ENCODE data around the gene ZNF506.
"Not testable (repeated sequence)": the region's sequence is repeated elsewhere in the genome, so short reads cannot be mapped to it uniquely, and the experiment has no call there.

ZNF506 gene

DNA sequence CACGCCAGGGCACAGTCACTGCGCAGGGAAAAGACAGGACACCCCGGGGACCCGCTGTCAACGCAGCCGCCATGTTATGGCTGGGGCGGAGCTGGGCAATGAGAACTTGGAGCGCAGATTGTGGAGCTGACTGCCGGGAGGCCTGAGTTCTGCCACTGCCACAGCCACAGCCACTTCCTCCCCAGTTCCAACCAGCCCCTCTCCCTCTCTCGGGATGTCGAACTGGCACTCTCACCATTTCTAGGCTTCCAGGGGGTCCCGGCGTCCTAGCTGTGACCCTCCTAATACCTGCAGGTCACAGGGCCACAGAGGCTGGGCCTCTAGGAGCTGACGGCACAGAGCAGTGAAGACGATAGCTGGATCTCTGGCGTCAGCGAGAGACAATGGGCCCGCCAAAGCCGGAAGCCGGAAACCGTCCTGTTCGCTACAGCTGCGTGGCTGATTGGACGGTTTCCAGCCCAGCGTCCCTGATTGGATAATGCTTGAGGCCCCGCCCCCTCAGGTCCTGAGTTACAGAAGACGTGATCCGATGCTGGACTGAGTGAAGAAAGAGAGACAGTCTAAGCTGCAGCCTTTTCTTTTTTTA, at the start of gene ZNF506:
TSS of gene ZNF506 (minus strand) at position 385 of the 586 bp plus-strand sequence. CDS start at position 238, 147 bp downstream.
- peak; percentile 89 for DNase-seq

DNA sequence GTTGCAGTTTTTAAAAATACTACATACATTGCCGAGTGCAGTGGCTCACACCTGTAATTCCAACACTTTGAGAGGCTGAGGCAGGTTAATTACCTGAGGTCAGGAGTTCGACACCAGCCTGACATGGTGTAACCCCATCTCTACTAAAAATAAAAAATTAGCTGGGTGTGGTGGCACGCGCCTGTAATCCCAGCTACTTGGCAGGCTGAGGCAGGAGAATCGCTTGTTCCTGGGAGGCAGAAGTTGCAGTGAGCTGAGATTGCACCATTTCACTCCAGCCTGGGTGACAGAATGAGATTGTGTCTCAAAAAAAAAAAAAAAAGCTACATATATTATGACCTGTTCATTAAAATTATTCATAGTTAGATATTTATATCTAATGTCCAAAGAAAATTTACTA, 48.5 kb upstream of the ZNF506 start:
- DNase-seq, result not testable (repeated sequence)

DNA sequence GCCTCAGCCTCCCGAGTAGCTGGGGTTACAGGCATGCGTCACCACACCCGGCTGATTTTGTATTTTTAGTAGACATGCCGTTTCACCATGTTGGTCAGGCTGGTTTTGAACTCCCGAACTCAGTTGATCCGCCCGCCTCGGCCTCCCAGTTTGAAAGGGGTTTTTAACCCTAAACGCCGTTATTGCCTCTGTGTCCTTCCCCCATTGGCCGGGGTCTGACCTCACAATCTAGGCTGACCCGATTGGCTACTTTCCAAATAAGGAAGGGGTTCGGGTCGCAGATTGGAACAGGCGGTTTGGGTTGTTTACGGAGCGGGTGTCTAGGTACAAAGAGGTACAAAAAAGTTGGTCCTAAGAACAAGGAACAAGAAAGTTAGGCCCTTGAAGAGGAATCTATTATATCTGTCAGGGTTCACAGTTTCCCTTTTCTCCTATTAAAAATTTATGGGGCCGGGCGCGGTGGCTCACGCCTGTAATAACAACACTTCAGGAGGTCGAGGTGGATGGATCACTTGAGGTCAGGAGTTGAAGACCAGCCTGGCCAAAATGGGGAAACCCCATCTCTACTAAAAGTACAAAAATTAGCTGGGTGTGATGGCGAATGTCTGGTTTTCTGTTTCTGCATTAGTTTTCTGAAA, 45.2 kb upstream of the ZNF506 start:
- no peak for DNase-seq

GRCh38 chr19:19865750-19866610, 44.4 kb upstream of the ZNF506 start, which contains the start of gene ZNF253:
Gene ZNF253 (plus strand): TSS chr19:19865882. CDS start chr19:19865997, 115 bp downstream.
- DNase-seq, result peak; percentile 85

GRCh38 chr19:19860756-19861390, 39.3 kb upstream of the ZNF506 start:
- no peak for DNase-seq

DNA sequence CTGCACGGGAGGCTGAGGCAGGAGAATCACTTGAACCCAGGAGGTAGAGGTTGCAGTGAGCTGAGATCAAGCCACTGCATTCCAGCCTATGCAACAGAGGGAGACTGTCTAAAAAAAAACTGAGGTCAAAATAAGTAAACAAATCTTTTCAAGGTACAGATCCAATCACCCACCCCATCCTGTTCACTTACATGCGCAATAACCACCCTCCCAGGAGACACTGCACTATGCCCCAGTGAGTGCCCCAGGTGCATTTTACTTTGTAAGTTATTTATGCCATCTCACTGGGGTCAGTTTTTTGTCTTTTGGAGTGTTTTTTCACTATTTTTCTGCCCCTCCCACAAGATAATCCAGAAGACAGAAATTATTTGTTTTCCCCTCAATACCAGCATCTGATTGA, 37.2 kb upstream of the ZNF506 start:
- no peak for DNase-seq

GRCh38 chr19:19851740-19852139, 30.2 kb upstream of the ZNF506 start:
- DNase-seq, result not testable (repeated sequence)

- no peak for DNase-seq
Observed at GRCh38 chr19:19849056-19849455, 27.5 kb upstream of the ZNF506 start.

DNA sequence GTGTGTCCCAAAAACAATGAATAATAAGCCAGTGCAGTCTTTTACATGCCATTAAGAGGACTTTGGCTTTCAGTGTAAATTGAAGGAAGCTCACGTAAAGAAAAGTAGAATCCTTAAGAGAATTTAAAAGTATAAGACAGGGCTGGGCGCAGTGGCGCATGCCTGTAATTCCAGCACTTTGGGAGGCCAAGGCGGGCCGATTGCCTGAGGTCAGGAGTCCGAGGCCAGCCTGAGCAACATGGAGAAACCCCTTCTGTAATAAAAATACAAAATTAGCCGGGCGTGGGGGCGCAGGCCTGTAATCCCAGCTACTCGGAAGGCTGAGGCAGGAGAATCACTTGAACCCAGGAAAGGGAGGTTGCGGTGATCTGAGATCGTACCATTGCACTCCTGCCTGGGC, 26.2 kb upstream of the ZNF506 start:
- no peak for DNase-seq

DNA sequence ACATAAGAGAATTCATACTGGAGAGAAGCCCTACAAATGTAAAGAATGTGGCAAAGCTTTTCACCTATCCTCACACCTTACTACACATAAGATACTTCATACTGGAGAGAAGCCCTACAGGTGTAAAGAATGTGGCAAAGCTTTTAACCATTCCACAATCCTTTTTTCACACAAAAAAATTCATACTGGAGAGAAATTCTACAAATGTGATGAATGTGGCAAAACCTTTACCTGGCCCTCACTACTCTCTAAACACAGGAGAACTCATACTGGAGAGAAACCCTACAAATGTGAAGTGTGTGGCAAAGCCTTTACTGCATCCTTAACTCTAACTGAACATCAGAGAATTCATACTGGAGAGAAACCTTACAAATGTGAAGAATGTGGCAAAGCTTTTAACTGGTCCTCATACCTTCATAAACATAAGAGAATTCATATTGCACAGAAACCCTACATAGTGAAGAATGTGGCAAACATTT, 14.0 kb upstream of the ZNF506 start:
- DNase-seq, result no peak

DNA sequence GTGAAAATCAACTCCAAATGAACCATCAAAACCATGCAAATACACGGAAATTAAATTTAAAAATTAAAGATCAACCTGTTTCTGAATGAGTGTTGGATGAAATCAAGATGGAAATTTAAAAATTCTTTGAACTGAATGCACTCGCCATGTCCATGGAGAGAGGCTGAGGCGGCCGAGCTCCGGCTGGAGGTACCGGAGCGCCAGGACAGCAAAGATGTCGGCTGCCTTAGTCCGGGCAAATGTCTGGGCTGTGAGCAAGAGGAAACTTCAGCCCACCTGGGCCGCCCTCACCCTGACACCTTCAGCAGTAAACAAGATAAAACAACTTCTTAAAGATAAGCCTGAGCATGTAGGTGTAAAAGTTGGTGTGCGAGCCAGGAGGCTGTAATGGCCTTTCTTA, 5.3 kb upstream of the ZNF506 start:
- DNase-seq, result no peak

GRCh38 chr19:19823916-19824315, 2.4 kb upstream of the ZNF506 start:
- DNase-seq, result no peak

GRCh38 chr19:19821976-19822375, 426 bp upstream of the ZNF506 start:
- DNase-seq, result not testable (repeated sequence)

- DNase-seq, result no peak
Observed at GRCh38 chr19:19820774-19821320, 703 bp downstream of the ZNF506 start.

GRCh38 chr19:19817357-19817756, 4.2 kb downstream of the ZNF506 start:
- DNase-seq, result no peak

DNA sequence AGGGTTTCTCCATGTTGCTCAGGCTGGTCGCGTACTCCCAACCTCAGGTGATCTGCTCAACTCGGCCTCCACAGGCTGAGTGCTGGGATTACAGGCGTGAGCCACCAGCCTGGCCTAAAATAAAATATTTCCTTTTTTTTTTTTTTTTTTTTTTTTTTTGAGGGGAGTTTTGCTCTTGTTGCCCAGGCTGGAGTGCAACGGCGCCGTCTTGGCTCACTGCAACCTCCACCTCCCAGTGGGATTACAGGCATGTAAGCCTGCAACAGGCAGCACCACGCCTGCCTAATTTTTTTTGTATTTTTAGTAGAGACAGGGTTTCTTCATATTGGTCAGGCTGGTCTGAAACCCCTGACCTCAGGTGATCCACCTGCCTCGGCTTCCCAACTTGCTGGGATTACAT, 4.9 kb downstream of the ZNF506 start:
- no peak for DNase-seq

GRCh38 chr19:19811999-19812398, 9.6 kb downstream of the ZNF506 start:
- not testable (repeated sequence) for DNase-seq

GRCh38 chr19:19805480-19805879, 16.1 kb downstream of the ZNF506 start:
- DNase-seq, result no peak

- no peak for DNase-seq
Observed at GRCh38 chr19:19788015-19788414, 33.5 kb downstream of the ZNF506 start.

DNA sequence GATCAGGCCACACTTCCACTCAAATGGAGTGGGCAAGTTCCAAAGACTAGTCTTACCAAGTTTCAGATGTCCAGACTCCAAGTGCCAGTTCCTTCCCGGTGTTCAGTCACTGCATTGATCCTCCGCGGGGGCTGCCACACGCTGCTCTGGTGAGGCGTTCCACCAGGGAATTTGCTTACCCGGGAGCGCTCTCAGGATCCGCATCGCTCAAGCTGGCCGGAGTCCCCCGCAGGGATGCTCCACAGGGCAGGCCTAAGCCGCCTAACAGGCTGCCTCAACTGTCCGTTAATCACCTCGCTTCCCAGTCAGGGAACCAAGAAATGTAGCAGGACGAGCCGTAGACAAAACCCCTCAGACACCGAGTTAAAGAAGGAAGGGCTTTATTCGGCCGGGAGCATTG, 36.1 kb downstream of the ZNF506 start:
- DNase-seq, result not testable (repeated sequence)

DNA sequence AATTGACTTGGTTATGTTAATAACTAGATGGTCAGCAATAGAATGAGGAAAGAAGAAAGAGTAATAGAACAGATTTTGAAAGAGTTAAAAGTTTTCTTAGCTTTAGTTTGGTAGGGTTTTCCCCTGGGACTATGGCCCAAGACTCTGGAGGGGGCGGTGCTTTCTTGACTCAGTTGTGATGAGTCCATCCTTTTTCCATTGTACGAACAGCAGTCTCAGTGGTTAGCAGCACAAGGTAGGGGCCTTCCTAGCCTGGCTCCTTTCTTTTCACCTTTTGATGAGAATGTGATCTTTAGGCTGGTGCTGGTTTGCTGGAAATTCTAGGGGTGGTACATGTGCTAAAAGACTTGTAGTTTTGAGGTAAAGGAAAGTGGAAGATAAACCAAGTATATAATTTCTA, 38.8 kb downstream of the ZNF506 start:
- DNase-seq, result no peak

DNA sequence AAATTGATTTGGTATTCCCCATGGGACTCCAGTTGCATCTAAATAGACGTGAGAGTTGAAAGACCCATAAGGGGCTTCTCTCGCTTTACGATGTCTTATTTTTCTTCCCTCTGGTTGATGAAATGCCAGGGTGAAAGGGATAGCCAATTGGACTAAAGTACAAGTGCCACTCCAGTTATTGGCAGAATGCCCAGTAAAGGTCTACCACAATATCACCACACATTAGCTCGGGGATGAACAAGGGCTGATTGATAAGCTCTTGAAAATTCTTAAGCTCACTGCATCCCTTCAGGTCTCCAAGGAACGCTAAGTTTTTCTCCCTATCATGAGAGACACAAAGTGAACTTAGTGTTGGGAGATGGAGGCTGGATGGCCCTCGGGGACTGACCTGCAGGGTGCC, 39.8 kb downstream of the ZNF506 start:
- DNase-seq, result peak; percentile 78

- no peak for DNase-seq
Observed at GRCh38 chr19:19778666-19779065, 42.9 kb downstream of the ZNF506 start.

Data from NCI-H345 (cell line).